Prostate gland (tissue), 2 donors: ENCODE measurements around the gene COL23A1.

Experiments used
- POLR2A ChIP-seq: fragments of 450-650 bp; IDR thresholded peaks from one replicate; pipeline ENCODE4 v1.6.1; 2016; ENCODE audit warnings: antibody characterized with exemption, mild to moderate bottlenecking
- POLR2AphosphoS5 ChIP-seq: sonication (generic); formaldehyde crosslinking; IDR thresholded peaks from one replicate; pipeline ENCODE4 v1.6.1; 2017; ENCODE audit warnings: antibody characterized with exemption
- TF ChIP-seq, protein P1 (sequence below), 4 experiments: fragments of 200-600 bp in 2 of 4; fragments of 450-650 bp in 2 of 4; sonication (generic) in 2 of 4; IDR thresholded peaks; 1 replicate in 3 of 4; 2 replicates in 1 of 4; pipeline ENCODE4 v1.5.1; 2016 to 2019; ENCODE audit warnings: antibody characterized with exemption in 4 of 4, mild to moderate bottlenecking in 2 of 4, moderate library complexity in 2 of 4

DNA sequence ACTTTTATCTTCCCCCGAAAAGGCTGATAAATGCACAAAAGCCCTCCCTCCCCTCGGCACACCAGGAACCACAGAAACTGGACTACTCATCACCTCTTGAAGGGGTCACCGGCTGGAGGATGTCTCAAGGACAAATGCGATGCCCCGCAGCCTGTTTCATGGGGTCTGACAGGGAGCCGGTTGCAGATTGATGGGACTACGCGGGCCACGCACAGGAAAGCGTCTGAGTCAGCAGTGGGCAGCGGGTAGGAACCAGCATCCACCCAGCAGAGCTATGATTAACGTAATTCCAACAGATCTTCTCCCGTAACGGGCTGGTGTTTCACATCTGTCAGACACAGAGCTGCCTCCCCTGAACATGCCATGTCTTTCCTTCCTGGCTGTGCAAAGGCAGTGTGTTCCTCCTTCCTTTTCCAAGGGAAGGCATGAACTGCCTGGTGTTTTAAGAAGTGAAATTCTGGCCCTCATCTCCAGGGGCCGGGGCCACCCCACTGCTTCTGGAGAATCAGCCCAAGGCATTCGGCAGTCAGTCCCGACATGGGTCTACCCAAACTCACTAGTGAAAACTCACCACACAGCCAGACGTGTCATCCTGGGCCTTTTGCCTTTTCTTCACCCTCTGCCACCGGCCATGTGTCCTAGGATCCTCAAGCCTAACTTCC lies 213.1 kb downstream of the COL23A1 start:
- TF ChIP-seq, protein P1, sequence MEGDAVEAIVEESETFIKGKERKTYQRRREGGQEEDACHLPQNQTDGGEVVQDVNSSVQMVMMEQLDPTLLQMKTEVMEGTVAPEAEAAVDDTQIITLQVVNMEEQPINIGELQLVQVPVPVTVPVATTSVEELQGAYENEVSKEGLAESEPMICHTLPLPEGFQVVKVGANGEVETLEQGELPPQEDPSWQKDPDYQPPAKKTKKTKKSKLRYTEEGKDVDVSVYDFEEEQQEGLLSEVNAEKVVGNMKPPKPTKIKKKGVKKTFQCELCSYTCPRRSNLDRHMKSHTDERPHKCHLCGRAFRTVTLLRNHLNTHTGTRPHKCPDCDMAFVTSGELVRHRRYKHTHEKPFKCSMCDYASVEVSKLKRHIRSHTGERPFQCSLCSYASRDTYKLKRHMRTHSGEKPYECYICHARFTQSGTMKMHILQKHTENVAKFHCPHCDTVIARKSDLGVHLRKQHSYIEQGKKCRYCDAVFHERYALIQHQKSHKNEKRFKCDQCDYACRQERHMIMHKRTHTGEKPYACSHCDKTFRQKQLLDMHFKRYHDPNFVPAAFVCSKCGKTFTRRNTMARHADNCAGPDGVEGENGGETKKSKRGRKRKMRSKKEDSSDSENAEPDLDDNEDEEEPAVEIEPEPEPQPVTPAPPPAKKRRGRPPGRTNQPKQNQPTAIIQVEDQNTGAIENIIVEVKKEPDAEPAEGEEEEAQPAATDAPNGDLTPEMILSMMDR (IDR thresholded peaks at IDR 0.05) = no peak
- no peak for TF ChIP-seq POLR2A
- no peak for TF ChIP-seq POLR2AphosphoS5
